HepG2 (cell line): ENCODE data around the gene IL1RAPL2. TPM values are rescaled to one million over a fixed set of nuclear protein-coding genes. Genes with fewer than 3 reads are reported as not detected.
"Not testable (repeated sequence)": the region's sequence is repeated elsewhere in the genome, so short reads cannot be mapped to it uniquely, and the experiment has no call there.

Experiments used
- ATAC-seq: fragments of 200-7000 bp; cut with Tn5 transposase; 3 replicates; pipeline ENCODE4 v1.9.1; 2020; ENCODE audit warnings: mild to moderate bottlenecking, moderate library complexity
- BruUV-seq: library from RNA; stranded (reverse); fragments of 400-500 nt; replicated peaks from 2 replicates; lab custom pipeline; 2021; lab: Mats Ljungman, UMichigan
- CTCF ChIA-PET: fragments of 300-600 bp; formaldehyde crosslinking; extraction: SDS; loops from one replicate; lab custom pipeline; 2021; ENCODE audit warnings: low total read pairs, inconsistent platforms, low intra/inter-chr PET ratio; lab: Yijun Ruan, JAX
- POLR2A ChIA-PET: fragments of 350-600 bp; sonication (Branson Sonifier 250); formaldehyde crosslinking; loops from one replicate; lab custom pipeline; 2020; ENCODE audit warnings: antibody characterized with exemption, inconsistent platforms; lab: Yijun Ruan, JAX
- DNase-seq: peaks from one replicate; pipeline ENCODE4 v3.0.0-alpha.2; 2015; ENCODE audit warnings: low spot score
- FAIRE-seq: peaks from 3 replicates; lab custom pipeline; 2011; peaks lifted over from hg19 to GRCh38; lab: Jason Lieb, UNC
- H2AFZ ChIP-seq: one replicate; pipeline ENCODE4 v1.6.1; 2011; ENCODE audit warnings: low read length, inconsistent platforms
- H3K27ac ChIP-seq: fragments of 300-600 bp; 3 replicates; pipeline ENCODE4 v1.8.0; 2011; ENCODE audit warnings: mixed run types, mild to moderate bottlenecking, mixed read lengths, low read length, inconsistent platforms; ENCODE audit not compliant: insufficient read depth; ENCODE audit errors: extremely low read length
- H3K27me3 ChIP-seq, 2 experiments: fragments of 200-600 bp in 1 of 2; 2 replicates in 1 of 2; 3 replicates in 1 of 2; pipeline versions ENCODE4 v1.6.0 to v1.8.0; 2011; ENCODE audit warnings: low read length in 2 of 2, mild to moderate bottlenecking in 2 of 2, moderate library complexity in 2 of 2, inconsistent platforms in 1 of 2; ENCODE audit not compliant: insufficient read depth in 2 of 2, control insufficient read depth in 1 of 2
- H3K36me3 ChIP-seq, 2 experiments: fragments of 200-600 bp in 1 of 2; replicated peaks in 1 of 2; 2 replicates in 1 of 2; 3 replicates in 1 of 2; pipeline versions ENCODE4 v1.5.1 to v1.8.0; 2011; ENCODE audit warnings: low read length in 2 of 2, inconsistent platforms in 1 of 2; ENCODE audit not compliant: insufficient read depth in 2 of 2, control insufficient read depth in 1 of 2
- H3K4me1 ChIP-seq: 2 replicates; pipeline ENCODE4 v1.5.1; 2012; ENCODE audit warnings: low read length, inconsistent platforms; ENCODE audit not compliant: insufficient read depth
- H3K4me2 ChIP-seq: 2 replicates; pipeline ENCODE4 v1.6.0; 2011; ENCODE audit warnings: low read depth, low read length, inconsistent platforms
- H3K4me3 ChIP-seq, 3 experiments: fragments of 200-600 bp in 1 of 3; sonication (generic), shearing (Covaris generic) in 1 of 3; replicated peaks in 1 of 3; 2 replicates each; pipeline ENCODE4 v1.5.1; 2011 to 2016; ENCODE audit warnings: low read length in 3 of 3, inconsistent platforms in 2 of 3, low read depth in 2 of 3, mild to moderate bottlenecking in 2 of 3, control low read depth in 1 of 3, mixed read lengths in 1 of 3; ENCODE audit not compliant: insufficient read depth in 1 of 3
- H3K79me2 ChIP-seq: one replicate; pipeline ENCODE4 v1.6.1; 2011; ENCODE audit warnings: low read length, inconsistent platforms; ENCODE audit not compliant: insufficient read depth
- H3K9ac ChIP-seq: 2 replicates; pipeline ENCODE4 v1.6.0; 2011; ENCODE audit warnings: mild to moderate bottlenecking, low read depth, low read length, inconsistent platforms; ENCODE audit not compliant: insufficient read depth
- H3K9me3 ChIP-seq: 2 replicates; pipeline ENCODE4 v1.5.1; 2012; ENCODE audit warnings: mild to moderate bottlenecking, low read length
- H4K20me1 ChIP-seq: 2 replicates; pipeline ENCODE4 v1.6.0; 2011; ENCODE audit warnings: inconsistent platforms, mild to moderate bottlenecking, low read length, moderate library complexity; ENCODE audit not compliant: insufficient read depth
- ZNF646 ChIP-seq: sonication (generic); formaldehyde crosslinking; IDR thresholded peaks from 2 replicates; pipeline ENCODE4 v1.9.0; 2021; ENCODE audit warnings: mild to moderate bottlenecking, missing genetic modification reagents
- WGBS: methylation state at CpG from one replicate; pipeline ENCODE4 v1.1.6; 2017; ENCODE audit warnings: low lambda C conversion rate; 5-methylcytosine and 5-hydroxymethylcytosine counted together
- in situ Hi-C: cut with HindIII; loops from 2 replicates; pipeline ENCODE4 v1.10.0; 2017; ENCODE audit warnings: low pct_unique_long_range_greater_than_20kb; ENCODE audit not compliant: extremely low pct_ligation_motif_present
- intact Hi-C: fragments of 100-400 bp; cut with micrococcal nuclease; formaldehyde crosslinking; loops from one replicate; pipeline ENCODE4 v1.10.0; 2022; ENCODE audit not compliant: unreplicated experiment
- polyA plus RNA-seq, 8 experiments: library from polyadenylated mRNA; depleted of rRNA in 3 of 8; stranded (reverse) in 7 of 8; unstranded in 1 of 8; fragments of >200 nt; fragmentation: Illumina TruSeq in 4 of 8; extraction: Trizol in 4 of 8; gene quantifications; 2 replicates each; pipeline versions ENCODE4 v1.2.1 to v1.2.3, GENCODE V29; 2011 to 2016; ENCODE audit warnings: low read depth in 4 of 8, missing spikeins in 1 of 8, mixed read lengths in 1 of 8; ENCODE audit not compliant: insufficient read depth in 1 of 8
- total RNA-seq, 5 experiments: library from RNA; depleted of rRNA; stranded (reverse); fragments of >200 nt; fragmentation: Illumina TruSeq; extraction: Trizol; gene quantifications; 2 replicates each; pipeline ENCODE4 v1.2.3, GENCODE V29; 2016; ENCODE audit warnings: low read depth in 1 of 5
- TF ChIP-seq, protein P1 (sequence below): sonication (generic); formaldehyde crosslinking; IDR thresholded peaks from 2 replicates; pipeline ENCODE4 v1.4.0; 2020; ENCODE audit warnings: mild to moderate bottlenecking, missing genetic modification reagents, borderline replicate concordance

The IL1RAPL2 gene
- total and polyA plus RNA-seq, 2 of the 13 experiments (the other 11 are each of a cell fraction or from before 2014, with no cell fraction given) = not detected

- TF ChIP-seq, protein P1, sequence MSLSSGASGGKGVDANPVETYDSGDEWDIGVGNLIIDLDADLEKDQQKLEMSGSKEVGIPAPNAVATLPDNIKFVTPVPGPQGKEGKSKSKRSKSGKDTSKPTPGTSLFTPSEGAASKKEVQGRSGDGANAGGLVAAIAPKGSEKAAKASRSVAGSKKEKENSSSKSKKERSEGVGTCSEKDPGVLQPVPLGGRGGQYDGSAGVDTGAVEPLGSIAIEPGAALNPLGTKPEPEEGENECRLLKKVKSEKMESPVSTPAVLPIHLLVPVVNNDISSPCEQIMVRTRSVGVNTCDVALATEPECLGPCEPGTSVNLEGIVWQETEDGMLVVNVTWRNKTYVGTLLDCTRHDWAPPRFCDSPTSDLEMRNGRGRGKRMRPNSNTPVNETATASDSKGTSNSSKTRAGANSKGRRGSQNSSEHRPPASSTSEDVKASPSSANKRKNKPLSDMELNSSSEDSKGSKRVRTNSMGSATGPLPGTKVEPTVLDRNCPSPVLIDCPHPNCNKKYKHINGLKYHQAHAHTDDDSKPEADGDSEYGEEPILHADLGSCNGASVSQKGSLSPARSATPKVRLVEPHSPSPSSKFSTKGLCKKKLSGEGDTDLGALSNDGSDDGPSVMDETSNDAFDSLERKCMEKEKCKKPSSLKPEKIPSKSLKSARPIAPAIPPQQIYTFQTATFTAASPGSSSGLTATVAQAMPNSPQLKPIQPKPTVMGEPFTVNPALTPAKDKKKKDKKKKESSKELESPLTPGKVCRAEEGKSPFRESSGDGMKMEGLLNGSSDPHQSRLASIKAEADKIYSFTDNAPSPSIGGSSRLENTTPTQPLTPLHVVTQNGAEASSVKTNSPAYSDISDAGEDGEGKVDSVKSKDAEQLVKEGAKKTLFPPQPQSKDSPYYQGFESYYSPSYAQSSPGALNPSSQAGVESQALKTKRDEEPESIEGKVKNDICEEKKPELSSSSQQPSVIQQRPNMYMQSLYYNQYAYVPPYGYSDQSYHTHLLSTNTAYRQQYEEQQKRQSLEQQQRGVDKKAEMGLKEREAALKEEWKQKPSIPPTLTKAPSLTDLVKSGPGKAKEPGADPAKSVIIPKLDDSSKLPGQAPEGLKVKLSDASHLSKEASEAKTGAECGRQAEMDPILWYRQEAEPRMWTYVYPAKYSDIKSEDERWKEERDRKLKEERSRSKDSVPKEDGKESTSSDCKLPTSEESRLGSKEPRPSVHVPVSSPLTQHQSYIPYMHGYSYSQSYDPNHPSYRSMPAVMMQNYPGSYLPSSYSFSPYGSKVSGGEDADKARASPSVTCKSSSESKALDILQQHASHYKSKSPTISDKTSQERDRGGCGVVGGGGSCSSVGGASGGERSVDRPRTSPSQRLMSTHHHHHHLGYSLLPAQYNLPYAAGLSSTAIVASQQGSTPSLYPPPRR (CRISPR knock-in tag) = no peak
- no peak for TF ChIP-seq ZNF646 (CRISPR knock-in tag)
Observed at GRCh38 chrX:105664243-105664642, 1098.2 kb downstream of the IL1RAPL2 start (continued).

GRCh38 chrX:105684288-105684687 is 1118.3 kb downstream of the IL1RAPL2 start:
- H3K36me3 ChIP-seq, POLR2A ChIA-PET, H3K4me1 ChIP-seq, H2AFZ ChIP-seq, H3K9ac ChIP-seq, BruUV-seq, CTCF ChIA-PET, FAIRE-seq, DNase-seq, H3K4me2 ChIP-seq, H3K27me3 ChIP-seq, intact Hi-C loops, H3K27ac ChIP-seq, H4K20me1 ChIP-seq, in situ Hi-C loops, H3K9me3 ChIP-seq, ATAC-seq, H3K4me3 ChIP-seq, H3K79me2 ChIP-seq: not testable (repeated sequence)
- WGBS = no CpG with 5 or more reads among the region's 7 CpGs
